ENCODE results near the gene PTPN20. TPM values are rescaled to one million over a fixed set of nuclear protein-coding genes. Genes with fewer than 3 reads are reported as not detected.
"Not testable (repeated sequence)": the region's sequence is repeated elsewhere in the genome, so short reads cannot be mapped to it uniquely, and the experiment has no call there.

Gene PTPN20
- 1.9 and 2.8 TPM in 2 replicates for total RNA-seq

- intact Hi-C loops (cut with micrococcal nuclease) = not testable (repeated sequence)
These were observed at the start of gene PTPN20 for GRCh38 chr10:46911144-46911876. TSS of gene PTPN20 (plus strand) at chr10:46911428. CDS start at chr10:46932500, 21,072 bp downstream.

- intact Hi-C loops (cut with micrococcal nuclease) = not testable (repeated sequence)
These were observed 41.5 kb upstream of the PTPN20 start for GRCh38 chr10:46869716-46870115.

- intact Hi-C loops (cut with micrococcal nuclease) = not testable (repeated sequence)
These were observed 39.6 kb upstream of the PTPN20 start for GRCh38 chr10:46871583-46871982.

GRCh38 chr10:46875304-46875703 is 35.9 kb upstream of the PTPN20 start:
- intact Hi-C loops (cut with micrococcal nuclease) = not testable (repeated sequence)

GRCh38 chr10:46876773-46877172 is 34.5 kb upstream of the PTPN20 start:
- intact Hi-C loops (cut with micrococcal nuclease) = not testable (repeated sequence)

- intact Hi-C loops (cut with micrococcal nuclease) = not testable (repeated sequence)
These were observed 32.5 kb upstream of the PTPN20 start for GRCh38 chr10:46878761-46879160.

- intact Hi-C loops (cut with micrococcal nuclease) = not testable (repeated sequence)
These were observed 20.2 kb upstream of the PTPN20 start for GRCh38 chr10:46890813-46891611.

GRCh38 chr10:46896762-46897692 is 14.2 kb upstream of the PTPN20 start:
- intact Hi-C loops (cut with micrococcal nuclease) = not testable (repeated sequence)

GRCh38 chr10:46901247-46901646 is 10.0 kb upstream of the PTPN20 start:
- intact Hi-C loops (cut with micrococcal nuclease) = not testable (repeated sequence)

GRCh38 chr10:46903874-46904273 is 7.4 kb upstream of the PTPN20 start:
- intact Hi-C loops (cut with micrococcal nuclease) = not testable (repeated sequence)

GRCh38 chr10:46906359-46906758 is 4.9 kb upstream of the PTPN20 start:
- intact Hi-C loops (cut with micrococcal nuclease) = not testable (repeated sequence)

- intact Hi-C loops (cut with micrococcal nuclease) = not testable (repeated sequence)
These were observed 3.8 kb upstream of the PTPN20 start for GRCh38 chr10:46907185-46908117.

GRCh38 chr10:46922498-46922897 is 11.3 kb downstream of the PTPN20 start:
- intact Hi-C loops (cut with micrococcal nuclease) = not testable (repeated sequence)

- intact Hi-C loops (cut with micrococcal nuclease) = not testable (repeated sequence)
These were observed 13.9 kb downstream of the PTPN20 start for GRCh38 chr10:46925156-46925555.

- intact Hi-C loops (cut with micrococcal nuclease) = not testable (repeated sequence)
These were observed 14.6 kb downstream of the PTPN20 start for GRCh38 chr10:46925853-46926252.

- intact Hi-C loops (cut with micrococcal nuclease) = not testable (repeated sequence)
These were observed 17.6 kb downstream of the PTPN20 start for GRCh38 chr10:46928810-46929209.

GRCh38 chr10:46932383-46932782 is 21.2 kb downstream of the PTPN20 start:
- intact Hi-C loops (cut with micrococcal nuclease) = not testable (repeated sequence)

GRCh38 chr10:46941091-46941490 is 29.9 kb downstream of the PTPN20 start:
- intact Hi-C loops (cut with micrococcal nuclease) = not testable (repeated sequence)

- intact Hi-C loops (cut with micrococcal nuclease) = not testable (repeated sequence)
These were observed 37.7 kb downstream of the PTPN20 start for GRCh38 chr10:46948687-46949518.
